HepG2 (cell line): ENCODE measurements around the gene NFATC3. TPM values are rescaled to one million over a fixed set of nuclear protein-coding genes. Genes with fewer than 3 reads are reported as not detected.

Source experiments
- ARNTL ChIP-seq: sonication (generic); formaldehyde crosslinking; IDR thresholded peaks from 2 replicates; pipeline ENCODE4 v1.4.0; 2020; ENCODE audit warnings: mild to moderate bottlenecking, missing genetic modification reagents
- ATF7 ChIP-seq, 2 experiments: fragments of 450-650 bp in 1 of 2; sonication (generic) in 1 of 2; formaldehyde crosslinking in 1 of 2; IDR thresholded peaks; 2 replicates each; pipeline versions ENCODE4 v1.4.0 to v1.6.1; 2016 to 2020; ENCODE audit warnings: antibody characterized with exemption in 1 of 2, mild to moderate bottlenecking in 1 of 2, missing genetic modification reagents in 1 of 2
- BCL6 ChIP-seq: IDR thresholded peaks from 2 replicates; pipeline ENCODE4 v1.6.1; 2016; ENCODE audit warnings: missing genetic modification reagents, missing compliant biosample characterization
- BRD4 ChIP-seq: sonication (generic); formaldehyde crosslinking; IDR thresholded peaks from 2 replicates; pipeline ENCODE4 v1.4.0; 2020; ENCODE audit warnings: missing genetic modification reagents
- CENPT ChIP-seq: sonication (generic); formaldehyde crosslinking; IDR thresholded peaks from 2 replicates; pipeline ENCODE4 v1.8.0; 2022; ENCODE audit warnings: low read depth, mild to moderate bottlenecking, moderate library complexity, missing genetic modification reagents
- MLX ChIP-seq: IDR thresholded peaks from 2 replicates; pipeline ENCODE4 v1.6.1; 2016
- POLR2AphosphoS5 ChIP-seq: IDR thresholded peaks from 2 replicates; pipeline ENCODE4 v1.6.1; 2012; ENCODE audit warnings: low read depth, low read length
- RCOR2 ChIP-seq: IDR thresholded peaks from 2 replicates; pipeline ENCODE4 v1.6.1; 2016; ENCODE audit warnings: missing biosample characterization, missing genetic modification reagents
- REST ChIP-seq, 2 experiments: IDR thresholded peaks; 2 replicates each; pipeline ENCODE4 v1.6.1; 2011 to 2012; ENCODE audit warnings: low read length in 2 of 2, borderline replicate concordance in 1 of 2, low read depth in 1 of 2, mild to moderate bottlenecking in 1 of 2, moderate library complexity in 1 of 2
- TEAD2 ChIP-seq: sonication (generic); formaldehyde crosslinking; IDR thresholded peaks from 2 replicates; pipeline ENCODE4 v1.9.0; 2021; ENCODE audit warnings: missing genetic modification reagents
- ZNF430 ChIP-seq: sonication (generic); formaldehyde crosslinking; IDR thresholded peaks from 2 replicates; pipeline ENCODE4 v1.9.0; 2021; ENCODE audit warnings: mild to moderate bottlenecking, missing genetic modification reagents
- ZNF713 ChIP-seq: sonication (generic); formaldehyde crosslinking; IDR thresholded peaks from 2 replicates; pipeline ENCODE4 v1.4.0; 2020; ENCODE audit warnings: mild to moderate bottlenecking, missing genetic modification reagents
- ZSCAN29 ChIP-seq: sonication (generic); formaldehyde crosslinking; conservative IDR thresholded peaks from 2 replicates; pipeline ENCODE4 v1.4.0; 2020; ENCODE audit warnings: mild to moderate bottlenecking, missing genetic modification reagents
- ZXDC ChIP-seq: sonication (generic); formaldehyde crosslinking; IDR thresholded peaks from 2 replicates; pipeline ENCODE4 v1.5.0; 2020; ENCODE audit warnings: mild to moderate bottlenecking, missing genetic modification reagents
- polyA plus RNA-seq, 8 experiments: library from polyadenylated mRNA; depleted of rRNA in 3 of 8; stranded (reverse) in 7 of 8; unstranded in 1 of 8; fragments of >200 nt; fragmentation: Illumina TruSeq in 4 of 8; extraction: Trizol in 4 of 8; gene quantifications; 2 replicates each; pipeline versions ENCODE4 v1.2.1 to v1.2.3, GENCODE V29; 2011 to 2016; ENCODE audit warnings: low read depth in 4 of 8, missing spikeins in 1 of 8, mixed read lengths in 1 of 8; ENCODE audit not compliant: insufficient read depth in 1 of 8
- total RNA-seq, 5 experiments: library from RNA; depleted of rRNA; stranded (reverse); fragments of >200 nt; fragmentation: Illumina TruSeq; extraction: Trizol; gene quantifications; 2 replicates each; pipeline ENCODE4 v1.2.3, GENCODE V29; 2016; ENCODE audit warnings: low read depth in 1 of 5
- TF ChIP-seq, protein P1 (sequence below): sonication (generic); formaldehyde crosslinking; IDR thresholded peaks from 2 replicates; pipeline ENCODE4 v1.5.0; 2020; ENCODE audit warnings: mild to moderate bottlenecking, missing genetic modification reagents
- TF ChIP-seq, protein P2 (sequence below): sonication (generic); formaldehyde crosslinking; IDR thresholded peaks from 2 replicates; pipeline ENCODE4 v1.5.0; 2020; ENCODE audit warnings: missing genetic modification reagents

The NFATC3 gene
- total and polyA plus RNA-seq, 2 of the 13 experiments (the other 11 are each of a cell fraction or from before 2014, with no cell fraction given) = 52.6 to 62.7 TPM

DNA sequence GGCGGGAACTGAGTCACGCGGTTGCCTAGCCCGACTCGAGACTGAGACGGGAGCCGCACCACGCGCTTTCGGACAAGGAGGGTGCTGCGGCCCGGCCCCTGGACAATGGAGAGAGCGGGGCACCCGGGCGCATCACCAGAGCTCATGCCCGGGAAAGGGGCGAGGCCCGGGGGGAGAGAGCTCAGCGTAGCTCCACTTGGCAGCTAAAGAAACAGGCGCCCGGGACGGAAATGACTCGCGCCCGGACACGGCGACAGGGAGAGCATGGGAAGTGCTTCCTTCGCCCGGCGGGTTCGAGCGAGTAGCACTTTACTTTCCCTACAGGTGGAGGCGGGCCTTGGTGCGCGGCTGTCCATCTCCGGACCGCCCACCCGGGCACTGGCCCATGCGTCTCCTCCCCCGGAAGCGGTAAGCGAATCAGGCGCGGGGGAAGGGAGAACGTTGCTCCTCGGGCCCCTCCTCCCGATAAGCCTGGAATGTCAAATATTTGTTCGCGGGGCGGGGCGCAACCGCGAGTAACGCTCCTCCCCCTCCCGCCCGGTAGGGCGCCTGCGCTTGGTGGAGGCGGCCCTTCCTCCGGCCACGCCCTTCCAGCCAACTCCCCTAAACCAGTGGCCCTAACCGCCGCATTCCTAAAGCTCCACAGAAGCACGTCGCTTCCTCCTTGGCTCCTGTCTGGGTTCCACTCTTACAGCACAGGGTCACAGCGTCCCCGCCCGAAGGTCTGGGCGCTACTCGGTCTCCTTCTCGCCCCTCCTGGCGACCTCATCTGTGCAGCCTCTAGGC, 152.3 kb downstream of the NFATC3 start (continued):
- peak; percentile 58 for TF ChIP-seq ZXDC (CRISPR knock-in tag)
- TF ChIP-seq ARNTL (CRISPR knock-in tag) = peak; percentile 89
- TF ChIP-seq ZNF430 (CRISPR knock-in tag) = peak; percentile 85
- peak; percentile 71; the same call in 1 of the 2 replicates for TF ChIP-seq RCOR2 (CRISPR knock-in tag)
- TF ChIP-seq, protein P1, sequence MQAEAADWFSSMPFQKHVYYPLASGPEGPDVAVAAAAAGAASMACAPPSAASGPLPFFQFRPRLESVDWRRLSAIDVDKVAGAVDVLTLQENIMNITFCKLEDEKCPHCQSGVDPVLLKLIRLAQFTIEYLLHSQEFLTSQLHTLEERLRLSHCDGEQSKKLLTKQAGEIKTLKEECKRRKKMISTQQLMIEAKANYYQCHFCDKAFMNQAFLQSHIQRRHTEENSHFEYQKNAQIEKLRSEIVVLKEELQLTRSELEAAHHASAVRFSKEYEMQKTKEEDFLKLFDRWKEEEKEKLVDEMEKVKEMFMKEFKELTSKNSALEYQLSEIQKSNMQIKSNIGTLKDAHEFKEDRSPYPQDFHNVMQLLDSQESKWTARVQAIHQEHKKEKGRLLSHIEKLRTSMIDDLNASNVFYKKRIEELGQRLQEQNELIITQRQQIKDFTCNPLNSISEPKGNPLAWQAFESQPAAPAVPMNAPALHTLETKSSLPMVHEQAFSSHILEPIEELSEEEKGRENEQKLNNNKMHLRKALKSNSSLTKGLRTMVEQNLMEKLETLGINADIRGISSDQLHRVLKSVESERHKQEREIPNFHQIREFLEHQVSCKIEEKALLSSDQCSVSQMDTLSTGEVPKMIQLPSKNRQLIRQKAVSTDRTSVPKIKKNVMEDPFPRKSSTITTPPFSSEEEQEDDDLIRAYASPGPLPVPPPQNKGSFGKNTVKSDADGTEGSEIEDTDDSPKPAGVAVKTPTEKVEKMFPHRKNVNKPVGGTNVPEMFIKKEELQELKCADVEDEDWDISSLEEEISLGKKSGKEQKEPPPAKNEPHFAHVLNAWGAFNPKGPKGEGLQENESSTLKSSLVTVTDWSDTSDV (CRISPR knock-in tag) = no peak
- peak; percentile 78; the same call in 1 of the 2 replicates for TF ChIP-seq CENPT (CRISPR knock-in tag)
- peak; percentile 96 for TF ChIP-seq POLR2AphosphoS5
- TF ChIP-seq MLX (CRISPR knock-in tag) = peak; percentile 81; the same call in 1 of the 2 replicates
- peak in 1 of 2 experiments; percentile 10; a peak in 1 of 4 replicates for TF ChIP-seq REST (IDR thresholded peaks at IDR 0.05; ENCODE audit: borderline replicate concordance in 1 of 2, low read depth in 1 of 2, low read length in 2 of 2)
- 0 out of 2 replicates have a peak, but pooled peaks have one; percentile 48 for TF ChIP-seq ZSCAN29 (CRISPR knock-in tag)
- TF ChIP-seq TEAD2 = 0 out of 2 replicates have a peak, but pooled peaks have one; percentile 15
- peak; percentile 63; the same call in 1 of the 2 replicates for TF ChIP-seq BRD4 (CRISPR knock-in tag)
- TF ChIP-seq ATF7 (IDR thresholded peaks at IDR 0.05) = no peak; the same call in 1 of the 2 replicates
- no peak for TF ChIP-seq ATF7 (CRISPR knock-in tag; IDR thresholded peaks at IDR 0.05)
- TF ChIP-seq, protein P2, sequence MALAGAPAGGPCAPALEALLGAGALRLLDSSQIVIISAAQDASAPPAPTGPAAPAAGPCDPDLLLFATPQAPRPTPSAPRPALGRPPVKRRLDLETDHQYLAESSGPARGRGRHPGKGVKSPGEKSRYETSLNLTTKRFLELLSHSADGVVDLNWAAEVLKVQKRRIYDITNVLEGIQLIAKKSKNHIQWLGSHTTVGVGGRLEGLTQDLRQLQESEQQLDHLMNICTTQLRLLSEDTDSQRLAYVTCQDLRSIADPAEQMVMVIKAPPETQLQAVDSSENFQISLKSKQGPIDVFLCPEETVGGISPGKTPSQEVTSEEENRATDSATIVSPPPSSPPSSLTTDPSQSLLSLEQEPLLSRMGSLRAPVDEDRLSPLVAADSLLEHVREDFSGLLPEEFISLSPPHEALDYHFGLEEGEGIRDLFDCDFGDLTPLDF = peak; percentile 38; the same call in 1 of the 2 replicates
- peak; percentile 75 for TF ChIP-seq BCL6 (CRISPR knock-in tag)
- peak; percentile 63; the same call in 1 of the 2 replicates for TF ChIP-seq ZNF713 (CRISPR knock-in tag)
